Activated naive CD4-positive, alpha-beta T cell treated with anti-CD3 and anti-CD28 coated beads, Interleukin-2, amount 50 U/mL, for 72 hours (primary cell): Measurements from ENCODE around the gene ARHGEF25. TPM values are rescaled to one million over a fixed set of nuclear protein-coding genes. Genes with fewer than 3 reads are reported as not detected.
"Not testable (repeated sequence)": the region's sequence is repeated elsewhere in the genome, so short reads cannot be mapped to it uniquely, and the experiment has no call there.

ENCODE experiments used
- ATAC-seq, 2 donors: fragments of 150-1000 bp; cut with Tn5 transposase; 2 replicates each; pipeline ENCODE4 v1.10.0; 2021; ENCODE audit warnings: mild to moderate bottlenecking in 2 of 2, moderate library complexity in 2 of 2
- DNase-seq, 2 donors: peaks; one replicate each; pipeline ENCODE4 v3.0.0; 2021 to 2022; ENCODE audit warnings: low spot score in 2 of 2
- H3K27ac Mint-ChIP-seq, 2 donors: one replicate each; pipeline ENCODE4 v1.8.0; 2022; ENCODE audit warnings: mild to moderate bottlenecking in 2 of 2, mixed read lengths in 2 of 2
- H3K36me3 Mint-ChIP-seq, 2 donors: one replicate each; pipeline ENCODE4 v1.8.0; 2022; ENCODE audit warnings: mixed read lengths in 2 of 2
- H3K9me3 Mint-ChIP-seq, 2 donors: one replicate each; pipeline ENCODE4 v1.8.0; 2022; ENCODE audit warnings: mixed read lengths in 2 of 2
- total RNA-seq, 2 donors: library from RNA; stranded (reverse); gene quantifications; one replicate each; pipeline ENCODE4 v1.2.3, GENCODE V29; 2022

The ARHGEF25 gene
- total RNA-seq, 2 donors from 2014 or later = 0.68 to 4.8 TPM

DNA sequence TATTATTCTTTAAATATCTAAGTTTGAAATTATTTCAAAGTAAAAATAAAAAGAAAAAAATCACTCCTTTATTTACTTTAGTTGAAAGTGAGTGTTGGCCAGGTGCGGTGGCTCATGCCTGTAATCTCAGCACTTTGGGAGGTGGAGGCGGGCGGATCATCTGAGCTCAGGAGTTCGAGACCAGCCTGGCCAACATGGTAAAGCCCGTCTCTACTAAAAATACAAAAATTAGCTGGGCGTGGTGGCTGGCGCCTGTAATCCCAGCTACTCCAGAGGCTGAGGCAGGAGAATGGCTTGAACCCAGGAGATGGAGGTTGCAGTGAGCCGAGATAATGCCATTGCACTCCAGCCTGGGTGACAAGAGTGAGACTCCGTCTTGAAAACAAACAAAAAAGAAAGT lies 25.5 kb downstream of the ARHGEF25 start:
- not testable (repeated sequence) for DNase-seq, ATAC-seq, H3K9me3 Mint-ChIP-seq, H3K36me3 Mint-ChIP-seq, H3K27ac Mint-ChIP-seq

DNA sequence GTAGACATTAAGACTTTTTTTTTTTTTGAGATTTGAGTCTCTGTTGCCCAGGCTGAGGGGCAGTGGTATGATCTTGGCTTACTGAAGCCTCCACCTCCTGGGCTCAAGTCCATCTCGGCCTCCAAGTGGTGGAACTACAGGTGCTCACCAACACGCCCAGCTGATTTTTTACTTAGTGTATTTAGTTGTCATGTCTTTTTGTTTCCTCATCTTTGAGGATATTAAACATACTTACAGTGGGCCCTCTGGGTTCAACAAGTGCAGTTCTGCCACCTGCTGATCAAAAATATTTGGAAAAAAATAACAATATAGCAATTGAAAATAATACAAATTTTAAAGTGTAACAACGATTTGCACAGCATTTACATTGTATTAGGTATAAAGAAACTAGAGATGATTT lies 26.1 kb downstream of the ARHGEF25 start:
- Mint-ChIP-seq H3K36me3 (no peaks in the 10 kb centered on the region), H3K9me3 (no peaks in the 10 kb centered on the region)

DNA sequence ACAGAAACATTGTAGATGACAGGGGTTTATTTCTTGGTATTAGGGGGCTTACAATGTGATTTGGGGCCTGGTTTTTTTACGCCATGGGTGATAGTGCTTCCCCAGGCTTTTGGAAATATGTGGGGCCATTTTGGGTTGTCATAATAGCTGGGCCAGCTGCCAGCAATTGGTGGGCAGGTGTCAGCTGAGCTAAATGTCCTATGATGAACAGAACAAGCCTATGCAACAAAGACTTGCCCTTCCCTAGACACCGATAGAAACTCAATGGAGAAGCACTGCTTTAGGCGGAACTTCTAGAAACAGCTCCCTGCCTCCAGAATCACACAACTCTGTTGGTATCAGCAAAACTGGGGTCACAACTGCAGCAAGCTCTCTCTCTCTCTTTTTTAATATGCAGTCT lies 26.9 kb downstream of the ARHGEF25 start:
- H3K9me3 Mint-ChIP-seq = no peaks in the 10 kb centered on the region
- DNase-seq (no peak), ATAC-seq (no peak)
- H3K27ac Mint-ChIP-seq = no peak overlapping the region
- H3K36me3 Mint-ChIP-seq = no peaks in the 10 kb centered on the region

More for the DNA sequence above, 26.1 kb downstream of the ARHGEF25 start:
- H3K27ac Mint-ChIP-seq = no peak overlapping the region
- ATAC-seq (no peak), DNase-seq (no peak)

DNA sequence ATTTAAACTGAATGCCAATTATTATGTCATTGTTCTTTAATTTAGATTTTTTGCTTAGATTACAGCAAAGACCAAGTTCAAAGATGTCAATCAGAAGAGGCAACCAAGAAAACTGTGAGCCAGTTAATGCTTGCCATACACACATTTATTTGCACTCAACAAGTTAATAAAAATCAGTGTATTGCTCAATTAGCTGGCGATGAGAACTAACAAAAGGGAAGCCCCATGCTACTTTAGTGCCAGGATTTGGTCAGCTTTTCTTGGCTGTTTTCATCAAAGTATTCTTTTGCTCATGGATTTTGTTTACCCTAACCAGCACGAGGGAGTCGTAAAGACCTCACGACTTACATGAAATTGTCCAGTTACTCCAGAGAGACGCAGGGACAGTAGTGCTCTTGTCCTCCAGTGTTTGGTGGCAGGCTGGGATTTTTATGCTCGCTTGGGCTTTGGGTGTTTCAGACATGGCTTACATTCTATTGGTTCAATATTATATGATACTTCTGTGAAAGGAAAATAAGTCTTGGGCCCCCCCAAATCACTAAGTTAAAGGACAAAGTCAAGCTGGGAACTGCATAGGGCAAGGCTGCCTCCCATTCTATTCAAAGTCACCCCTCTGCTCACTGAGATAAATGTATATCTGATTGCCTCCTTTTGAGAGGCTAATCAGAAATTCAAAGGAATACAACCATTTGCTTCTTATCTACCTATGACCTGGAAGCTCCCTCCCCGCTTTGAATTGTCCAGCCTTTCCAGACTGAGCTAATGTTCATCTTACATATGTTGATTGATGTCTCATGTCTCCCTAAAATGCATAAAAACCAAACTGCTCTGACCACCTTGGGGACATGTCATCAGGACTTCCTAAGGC lies 29.2 kb downstream of the ARHGEF25 start:
- H3K27ac Mint-ChIP-seq = no peak overlapping the region
- peaks cover 0 to 5% of the 10 kb centered on the region in 2 donors for H3K36me3 Mint-ChIP-seq
- ATAC-seq = no peak
- DNase-seq = no peak
- H3K9me3 Mint-ChIP-seq = no peaks in the 10 kb centered on the region

DNA sequence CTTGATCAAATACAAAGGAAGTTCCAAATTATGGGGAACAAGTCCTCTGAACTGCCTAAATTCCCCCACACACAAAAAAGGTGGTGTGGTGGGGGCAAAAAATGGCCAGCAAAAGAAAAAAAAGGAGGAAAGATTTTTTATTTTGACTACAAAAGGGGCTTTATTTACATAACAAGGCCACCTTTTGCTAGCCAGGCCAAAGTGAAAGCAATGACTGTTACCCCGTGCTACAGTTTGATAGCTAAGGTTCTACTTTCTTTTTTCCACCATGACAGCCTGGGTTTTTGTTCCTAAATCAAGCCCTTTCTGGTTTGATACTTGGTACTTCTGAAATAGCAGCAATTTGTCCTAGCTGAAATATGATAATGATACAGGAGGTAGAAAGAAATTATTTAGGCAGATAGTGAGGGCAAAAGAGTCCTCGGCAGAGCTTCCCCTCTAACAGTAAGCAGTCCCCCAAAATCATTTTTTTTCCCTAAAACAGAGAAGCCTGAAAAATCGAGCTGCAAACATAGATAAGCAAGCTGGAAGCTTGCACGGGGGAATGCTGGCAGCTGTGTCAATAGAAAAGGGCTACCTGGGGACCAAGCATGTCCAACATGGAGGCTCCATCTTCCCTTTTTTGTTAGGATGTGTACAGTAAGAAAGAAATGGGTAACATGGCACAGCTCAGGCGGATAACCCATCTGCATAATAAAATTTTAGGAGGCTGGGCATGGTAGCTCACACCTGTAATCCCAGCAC lies 30.6 kb downstream of the ARHGEF25 start:
- no peak for DNase-seq
- Mint-ChIP-seq H3K36me3 (peaks cover 0 to 13% of the 10 kb centered on the region in 2 donors), H3K9me3 (no peaks in the 10 kb centered on the region), H3K27ac (no peak overlapping the region)
- no peak for ATAC-seq

DNA sequence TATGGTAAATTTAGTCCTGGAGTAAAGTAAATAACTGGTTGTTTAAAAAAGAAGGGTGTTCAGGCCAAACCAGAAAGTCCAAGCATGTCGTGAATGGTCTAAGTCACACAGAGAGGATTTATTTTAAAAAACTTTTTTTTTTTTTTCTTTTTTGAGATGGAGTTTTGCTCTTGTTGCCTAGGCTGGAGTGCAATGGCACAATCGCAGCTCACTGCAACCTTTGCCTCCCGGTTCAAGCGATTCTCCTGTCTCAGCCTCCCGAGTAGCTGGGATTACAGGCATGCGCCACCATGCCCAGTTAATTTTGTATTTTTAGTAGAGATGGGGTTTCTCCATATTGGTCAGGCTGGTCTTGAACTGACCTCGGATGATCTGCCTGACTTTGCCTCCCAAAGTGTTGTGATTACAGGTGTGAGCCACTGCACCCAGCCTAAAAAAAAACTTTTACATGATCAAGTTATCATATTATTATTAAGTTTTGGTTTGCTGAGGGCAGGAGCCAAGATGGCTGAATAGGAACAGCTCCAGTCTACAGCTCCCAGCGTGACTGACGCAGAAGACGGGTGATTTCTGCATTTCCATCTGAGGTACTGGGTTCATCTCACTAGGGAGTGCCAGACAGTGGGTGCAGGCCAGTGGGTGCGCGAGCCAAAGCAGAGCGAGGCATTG lies 34.9 kb downstream of the ARHGEF25 start:
- not testable (repeated sequence) for H3K9me3 Mint-ChIP-seq, H3K27ac Mint-ChIP-seq, ATAC-seq, DNase-seq
- H3K36me3 Mint-ChIP-seq = peaks cover 0 to 13% of the 10 kb centered on the region in 2 donors

DNA sequence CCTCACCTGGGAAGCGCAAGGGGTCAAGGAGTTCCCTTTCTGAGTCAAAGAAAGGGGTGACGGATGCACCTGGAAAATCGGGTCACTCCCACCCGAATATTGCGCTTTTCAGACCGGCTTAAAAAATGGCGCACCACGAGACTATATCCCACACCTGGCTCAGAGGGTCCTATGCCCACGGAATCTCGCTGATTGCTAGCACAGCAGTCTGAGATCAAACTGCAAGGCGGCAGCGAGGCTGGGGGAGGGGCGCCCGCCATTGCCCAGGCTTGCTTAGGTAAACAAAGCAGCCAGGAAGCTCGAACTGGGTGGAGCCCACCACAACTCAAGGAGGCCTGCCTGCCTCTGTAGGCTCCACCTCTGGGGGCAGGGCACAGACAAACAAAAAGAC lies 35.4 kb downstream of the ARHGEF25 start:
- peaks cover 0 to 13% of the 10 kb centered on the region in 2 donors for H3K36me3 Mint-ChIP-seq
- H3K27ac Mint-ChIP-seq, DNase-seq, H3K9me3 Mint-ChIP-seq, ATAC-seq: not testable (repeated sequence)

DNA sequence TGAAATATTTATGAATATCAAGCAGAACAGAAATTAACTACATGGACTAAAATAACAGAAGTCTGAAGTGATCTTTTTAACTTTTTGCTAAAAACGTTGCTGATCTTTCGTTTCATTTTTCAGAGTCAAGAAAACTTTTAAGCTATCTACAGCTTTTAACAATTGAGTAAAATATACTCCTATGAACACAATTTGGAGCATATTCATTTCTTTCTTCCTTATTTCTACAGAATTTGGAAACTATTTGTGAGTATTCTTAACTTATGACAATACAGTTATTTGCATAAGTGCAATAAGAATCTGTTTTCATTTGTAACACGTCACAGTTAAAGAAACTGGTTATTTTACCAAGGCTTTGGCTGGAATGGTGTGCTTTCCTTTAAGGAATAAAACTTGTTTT lies 42.8 kb downstream of the ARHGEF25 start:
- Mint-ChIP-seq H3K27ac (no peak overlapping the region), H3K9me3 (peaks cover 0 to 11% of the 10 kb centered on the region in 2 donors), H3K36me3 (peaks cover 0 to 10% of the 10 kb centered on the region in 2 donors)
- DNase-seq = no peak
- no peak for ATAC-seq

DNA sequence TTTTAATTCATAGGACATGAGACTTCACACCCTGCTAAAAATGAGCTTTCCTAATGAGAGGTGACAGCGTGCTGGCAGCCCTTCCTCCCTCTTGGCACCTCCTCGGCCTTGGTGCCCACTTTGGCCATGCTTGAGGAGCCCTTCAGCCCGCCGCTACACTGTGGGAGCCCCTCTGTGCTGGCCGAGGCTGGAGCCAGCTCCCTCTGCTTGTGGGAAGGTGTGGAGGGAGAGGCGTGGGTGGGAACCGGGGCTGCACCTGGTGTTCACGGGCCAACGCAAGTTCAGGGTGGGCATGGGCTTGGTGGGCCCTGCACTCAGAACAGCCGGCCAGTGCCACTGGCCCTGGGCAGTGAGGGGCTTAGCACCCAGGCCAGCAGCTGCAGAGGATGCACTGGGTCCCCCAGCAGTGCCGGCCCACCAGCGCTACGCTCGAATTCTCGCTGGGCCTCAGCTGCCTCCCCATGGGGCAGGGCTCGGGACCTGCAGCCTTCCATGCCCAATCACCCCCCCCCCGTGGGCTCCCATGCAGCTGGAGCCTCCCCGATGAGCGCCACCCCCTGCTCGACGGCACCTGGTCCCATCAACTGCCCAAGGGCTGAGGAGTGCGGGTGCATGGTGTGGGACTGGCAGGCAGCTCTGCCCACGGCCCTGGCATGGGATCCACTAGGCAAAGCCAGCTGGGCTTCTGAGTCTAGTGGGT lies 44.5 kb downstream of the ARHGEF25 start:
- H3K27ac Mint-ChIP-seq = no peak overlapping the region
- peaks cover 0 to 10% of the 10 kb centered on the region in 2 donors for H3K36me3 Mint-ChIP-seq
- DNase-seq (no peak), ATAC-seq (no peak)
- H3K9me3 Mint-ChIP-seq = peaks cover 0 to 11% of the 10 kb centered on the region in 2 donors

DNA sequence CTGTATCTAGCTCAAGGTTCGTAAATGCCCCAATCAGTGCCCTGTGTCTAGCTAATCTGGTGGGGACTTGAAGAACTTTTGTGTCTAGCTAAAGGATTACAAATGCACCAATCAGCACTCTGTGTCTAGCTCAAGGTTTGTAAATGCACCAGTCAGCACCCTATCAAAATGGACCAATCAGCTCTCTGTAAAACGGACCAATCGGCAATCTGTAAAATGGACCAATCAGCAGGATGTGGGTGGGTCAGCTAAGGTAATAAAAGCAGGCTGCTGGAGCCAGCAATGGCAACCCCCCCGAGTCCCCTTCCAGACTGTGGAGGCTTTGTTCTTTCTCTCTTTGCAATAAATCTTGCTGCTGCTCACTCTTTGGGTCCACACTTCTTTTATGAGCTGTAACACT lies 45.2 kb downstream of the ARHGEF25 start:
- peaks cover 0 to 11% of the 10 kb centered on the region in 2 donors for H3K9me3 Mint-ChIP-seq
- H3K36me3 Mint-ChIP-seq = peaks cover 0 to 16% of the 10 kb centered on the region in 2 donors
- ATAC-seq, DNase-seq, H3K27ac Mint-ChIP-seq: not testable (repeated sequence)

DNA sequence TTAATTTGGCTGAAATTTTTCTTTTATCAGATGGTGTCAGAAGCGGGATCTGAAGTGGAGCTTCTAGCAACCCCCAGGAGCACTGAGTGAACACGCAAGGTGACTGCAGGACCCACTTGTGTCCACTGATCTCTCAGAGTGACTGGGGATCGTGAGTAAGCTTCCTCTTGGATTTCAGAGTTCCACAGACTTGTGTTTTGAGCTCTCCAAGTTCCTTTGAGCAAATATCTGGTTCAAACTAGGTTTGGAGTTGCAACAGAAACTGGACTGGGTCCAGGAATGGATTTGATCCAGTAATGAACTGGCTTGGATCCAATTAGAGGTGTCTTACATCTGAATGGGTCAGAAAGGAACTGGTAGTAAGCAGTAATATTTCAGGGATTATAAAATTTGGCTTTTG lies 46.5 kb downstream of the ARHGEF25 start:
- DNase-seq = no peak
- ATAC-seq = no peak
- peaks cover 0 to 7% of the 10 kb centered on the region in 2 donors for H3K9me3 Mint-ChIP-seq
- no peak overlapping the region for H3K27ac Mint-ChIP-seq
- H3K36me3 Mint-ChIP-seq = peaks cover 0 to 16% of the 10 kb centered on the region in 2 donors

DNA sequence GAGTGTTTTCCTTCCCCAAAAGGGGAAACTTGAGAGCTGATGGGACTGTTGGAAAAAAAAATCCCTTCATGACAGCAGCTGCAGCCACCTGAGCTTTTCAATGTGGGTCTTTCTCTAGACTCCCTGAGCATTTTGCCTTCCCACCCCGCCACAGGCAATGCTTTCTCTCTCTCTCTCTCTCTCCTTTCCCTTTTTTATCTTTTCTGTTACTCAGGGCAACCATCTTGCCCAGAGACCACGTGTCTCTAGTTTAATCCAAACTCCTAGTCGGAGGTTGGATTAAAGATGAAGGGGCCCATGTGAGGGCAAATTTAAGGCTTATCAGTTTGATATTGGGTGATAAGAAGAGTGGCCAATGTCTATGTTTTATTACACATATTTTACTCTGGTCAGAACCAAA lies 47.7 kb downstream of the ARHGEF25 start:
- Mint-ChIP-seq H3K36me3 (peaks cover 0 to 12% of the 10 kb centered on the region in 2 donors), H3K27ac (no peak overlapping the region), H3K9me3 (peaks cover 0 to 4% of the 10 kb centered on the region in 2 donors)
- ATAC-seq (no peak), DNase-seq (no peak)

DNA sequence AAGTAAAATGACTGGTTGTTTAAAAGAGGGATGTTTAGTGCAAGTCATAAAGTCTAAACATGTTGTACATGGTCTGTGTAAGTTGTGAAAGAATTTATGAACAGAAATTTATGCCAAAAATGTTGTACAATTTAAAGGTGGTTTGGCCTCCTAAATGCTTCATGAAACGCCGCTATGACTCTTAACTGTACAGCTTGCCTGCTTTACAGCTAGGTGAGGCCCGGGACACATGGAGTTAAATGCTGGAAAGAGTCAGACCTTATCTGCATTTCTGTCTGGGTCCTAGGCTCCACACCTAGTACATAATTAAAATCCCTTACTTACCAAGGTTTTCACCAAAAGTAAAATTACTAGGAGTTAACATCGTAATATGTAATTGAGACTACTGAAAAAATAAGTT lies 50.1 kb downstream of the ARHGEF25 start:
- Mint-ChIP-seq H3K36me3 (peaks cover 0 to 6% of the 10 kb centered on the region in 2 donors), H3K9me3 (no peaks in the 10 kb centered on the region), H3K27ac (no peak overlapping the region)
- no peak for ATAC-seq
- no peak for DNase-seq

DNA sequence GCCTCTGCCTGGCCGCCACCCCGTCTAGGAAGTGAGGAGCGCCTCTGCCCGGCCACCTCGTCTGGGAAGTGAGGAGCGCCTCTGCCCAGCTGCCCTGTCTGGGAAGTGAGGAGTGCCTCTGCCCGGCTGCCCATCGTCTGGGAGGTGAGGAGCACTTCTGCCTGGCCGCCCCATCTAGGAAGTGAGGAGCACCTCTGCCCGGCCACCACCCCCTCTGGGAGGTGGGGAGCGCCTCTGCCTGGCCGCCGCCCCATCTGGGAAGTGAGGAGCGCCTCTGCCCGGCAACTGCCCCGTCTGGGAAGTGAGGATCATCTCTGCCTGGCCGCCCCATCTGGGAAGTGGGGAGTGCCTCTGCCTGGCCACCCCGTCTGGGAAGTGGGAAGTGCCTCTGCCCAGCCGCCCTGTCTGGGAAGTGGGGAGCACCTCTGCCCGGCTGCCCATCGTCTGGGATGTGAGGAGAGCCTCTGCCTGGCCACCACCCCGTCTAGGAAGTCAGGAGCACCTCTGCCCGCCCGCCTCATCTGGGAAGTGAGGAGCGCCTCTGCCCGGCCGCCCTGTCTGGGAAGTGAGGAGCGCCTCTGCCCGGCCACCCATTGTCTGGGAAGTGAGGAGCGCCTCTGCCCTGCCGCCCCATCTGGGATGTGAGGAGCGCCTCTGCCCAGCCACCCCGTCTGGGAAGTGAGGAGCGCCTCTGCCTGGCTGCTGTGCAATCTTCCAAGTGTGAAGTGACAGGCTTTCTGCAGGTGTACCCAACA lies 54.0 kb downstream of the ARHGEF25 start:
- not testable (repeated sequence) for H3K9me3 Mint-ChIP-seq, H3K36me3 Mint-ChIP-seq, ATAC-seq, H3K27ac Mint-ChIP-seq, DNase-seq
